NT2/D1 (cell line): Measurements from ENCODE around the gene SLC25A23.

Source experiments
- DNase-seq: peaks from one replicate; pipeline ENCODE4 v3.0.0-alpha.2; 2011; ENCODE audit warnings: low read depth, low spot score
- H3K27me3 ChIP-seq: 2 replicates; pipeline ENCODE4 v1.6.0; 2011; ENCODE audit warnings: mild to moderate bottlenecking; ENCODE audit not compliant: insufficient read length, insufficient read depth
- H3K36me3 ChIP-seq: 2 replicates; pipeline ENCODE4 v1.6.1; 2011; ENCODE audit warnings: mild to moderate bottlenecking, low read length, mixed read lengths; ENCODE audit not compliant: insufficient read depth, insufficient read length
- H3K4me1 ChIP-seq: 2 replicates; pipeline ENCODE4 v1.5.1; 2011; ENCODE audit not compliant: insufficient read depth, insufficient read length
- H3K4me3 ChIP-seq: 2 replicates; pipeline ENCODE4 v1.5.1; 2011; ENCODE audit warnings: low read depth; ENCODE audit not compliant: insufficient read length
- H3K9ac ChIP-seq: 2 replicates; pipeline ENCODE4 v1.6.0; 2011; ENCODE audit warnings: low read depth; ENCODE audit not compliant: insufficient read length
- H3K9me3 ChIP-seq: 2 replicates; pipeline ENCODE4 v1.5.1; 2011; ENCODE audit warnings: mild to moderate bottlenecking, low read length; ENCODE audit not compliant: insufficient read depth
- SUZ12 ChIP-seq: IDR thresholded peaks from 2 replicates; pipeline ENCODE4 v1.6.1; 2011; ENCODE audit not compliant: insufficient read length, insufficient read depth; ENCODE audit errors: extremely low read depth
- YY1 ChIP-seq: IDR thresholded peaks from 2 replicates; pipeline ENCODE4 v1.6.1; 2011; ENCODE audit not compliant: insufficient read length, insufficient read depth
- ZNF274 ChIP-seq: IDR thresholded peaks from 2 replicates; pipeline ENCODE4 v1.6.1; 2011; ENCODE audit warnings: mild to moderate bottlenecking, low read depth, low read length

SLC25A23 gene

DNA sequence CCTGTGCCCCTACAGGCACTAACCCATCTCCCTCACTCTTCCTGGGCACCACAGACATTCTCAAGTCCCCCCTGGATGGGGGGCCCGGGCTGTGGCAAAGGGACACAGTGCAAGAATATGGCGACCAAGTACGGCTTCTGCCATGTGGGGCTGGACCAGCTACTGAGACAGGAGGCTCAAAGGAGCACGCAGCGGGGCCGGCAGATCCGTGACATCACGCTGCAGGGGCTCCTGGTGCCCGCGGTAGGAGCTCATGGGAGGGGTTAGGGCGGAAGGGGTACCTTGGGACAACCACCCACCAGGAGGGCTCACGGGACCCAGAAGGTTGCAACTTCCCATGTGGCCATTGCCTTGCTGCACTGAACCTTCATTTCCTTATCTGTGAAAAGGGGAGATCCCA is 63.3 kb downstream of the SLC25A23 start:
- H3K9ac ChIP-seq, result no peak overlapping the region
- no peaks in the 10 kb centered on the region for H3K9me3 ChIP-seq
- peaks cover 11% of the 10 kb centered on the region for H3K36me3 ChIP-seq
- no peak for TF ChIP-seq SUZ12
- no peak for TF ChIP-seq YY1
- TF ChIP-seq ZNF274, result no peak
- no peaks in the 10 kb centered on the region for H3K27me3 ChIP-seq
- DNase-seq, result no peak
- H3K4me1 ChIP-seq, result peaks cover 5% of the 10 kb centered on the region
- H3K4me3 ChIP-seq, result no peak overlapping the region

DNA sequence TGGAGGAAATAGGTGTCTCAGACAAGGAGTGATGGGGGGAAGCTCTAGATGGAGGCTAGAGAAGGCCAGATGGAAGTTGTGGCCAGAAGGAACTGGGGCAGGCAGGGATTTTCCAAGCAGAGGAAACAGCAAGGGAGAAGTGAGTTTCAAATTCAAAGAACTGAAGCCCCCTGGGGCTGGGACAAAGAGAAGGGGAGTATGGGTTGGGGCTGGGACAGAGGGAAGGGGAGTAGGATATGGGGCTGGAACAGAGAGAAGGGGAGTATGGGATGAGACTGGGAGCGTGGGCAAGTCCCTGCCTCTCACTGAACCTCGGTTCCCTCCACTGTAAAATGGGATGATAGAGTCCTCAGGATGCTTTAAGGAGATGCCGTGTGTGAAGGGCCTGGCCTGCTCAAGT is 64.8 kb downstream of the SLC25A23 start:
- DNase-seq, result no peak
- H3K36me3 ChIP-seq, result peaks cover 21% of the 10 kb centered on the region
- no peak for TF ChIP-seq SUZ12
- no peak for TF ChIP-seq YY1
- no peak for TF ChIP-seq ZNF274
- H3K9me3 ChIP-seq, result no peaks in the 10 kb centered on the region
- no peak overlapping the region for H3K4me3 ChIP-seq
- H3K9ac ChIP-seq, result peak overlapping the region; percentile 64
- H3K4me1 ChIP-seq, result peaks cover 5% of the 10 kb centered on the region
- H3K27me3 ChIP-seq, result no peaks in the 10 kb centered on the region

DNA sequence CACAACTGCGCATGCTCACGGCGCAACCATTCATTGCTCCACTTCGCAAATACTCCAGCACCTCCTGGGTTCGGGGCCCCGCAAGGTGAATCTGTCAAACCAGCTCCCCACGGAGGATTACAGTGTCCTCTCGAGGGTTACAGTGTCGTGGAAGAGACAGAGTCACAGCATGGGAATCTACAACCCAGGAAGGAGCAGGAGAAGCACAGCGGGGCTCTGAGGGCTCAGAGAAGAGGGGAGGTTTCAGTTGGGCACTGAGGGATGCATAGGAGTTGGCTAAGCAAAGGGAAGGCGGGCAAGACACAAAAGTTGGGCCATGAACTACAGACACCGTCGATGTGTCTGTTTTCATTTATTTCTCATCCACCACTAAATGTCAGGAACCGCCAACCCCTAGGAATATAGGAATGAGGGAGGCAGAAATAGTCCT is 65.6 kb downstream of the SLC25A23 start:
- DNase-seq, result no peak
- Histone ChIP-seq H3K4me3 (peak overlapping the region; percentile 95), H3K9ac (peak overlapping the region; percentile 95), H3K27me3 (no peaks in the 10 kb centered on the region), H3K36me3 (peaks cover 29% of the 10 kb centered on the region), H3K4me1 (peaks cover 5% of the 10 kb centered on the region), H3K9me3 (no peaks in the 10 kb centered on the region)
- TF ChIP-seq YY1 (no peak), ZNF274 (no peak), SUZ12 (no peak)

DNA sequence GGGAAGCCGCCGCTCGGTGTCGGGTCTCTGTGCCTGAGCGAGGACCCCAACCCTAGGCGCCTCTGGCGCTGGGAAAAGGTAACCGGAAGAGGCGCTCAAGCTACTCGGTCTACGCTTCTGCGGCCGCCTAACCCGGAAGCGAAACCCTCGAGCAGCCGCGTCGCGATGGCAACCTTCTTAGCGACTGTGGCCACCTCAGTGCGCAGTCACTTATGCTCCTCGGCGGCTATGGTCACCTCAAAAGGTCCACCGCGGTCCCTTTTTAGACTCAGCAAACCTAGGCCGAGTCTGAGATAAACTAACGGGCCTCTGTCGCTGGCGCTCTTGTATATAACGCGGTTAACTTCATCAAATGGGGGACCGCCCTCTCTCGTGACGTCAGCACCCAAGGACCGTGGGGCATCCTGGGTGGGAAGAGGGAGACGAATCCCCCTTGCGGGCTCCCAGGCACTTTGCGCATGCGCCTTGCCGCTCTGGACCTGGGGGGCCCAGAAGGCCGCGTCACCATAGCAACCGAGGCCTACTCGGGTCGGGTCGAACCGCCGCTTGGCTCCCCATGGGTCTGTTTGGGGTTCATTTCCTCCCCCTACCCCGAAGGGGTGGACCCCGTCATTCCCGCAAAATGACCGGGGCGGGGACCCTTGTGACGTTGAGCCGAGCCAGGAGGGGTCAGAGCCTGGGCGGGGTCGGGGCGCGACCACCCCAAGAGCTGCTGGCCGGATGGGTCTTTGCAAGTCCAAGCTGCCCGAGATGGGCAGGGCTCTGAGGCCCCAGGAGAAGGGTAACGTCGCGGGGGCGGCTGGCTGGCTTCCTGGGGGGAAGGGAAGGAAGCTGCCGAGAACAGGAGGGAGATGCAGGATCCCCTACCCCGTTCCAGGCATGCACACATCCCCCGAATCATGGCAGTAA is 66.3 kb downstream of the SLC25A23 start, which contains the start of gene GTF2F1:
TSS of gene GTF2F1 (minus strand) at position 91 of the 909 bp plus-strand sequence. CDS start 169 bp downstream, outside the sequence.
- Histone ChIP-seq H3K4me3 (peak within 1 kb of the TSS; percentile 95), H3K9ac (peak within 1 kb of the TSS; percentile 95), H3K36me3 (peaks cover 35% of the 10 kb centered on the region), H3K27me3 (no peaks in the 10 kb centered on the region), H3K4me1 (peaks cover 5% of the 10 kb centered on the region), H3K9me3 (no peaks in the 10 kb centered on the region)
- TF ChIP-seq SUZ12 (no peak), YY1 (no peak), ZNF274 (no peak)
- peak; percentile 93 for DNase-seq

DNA sequence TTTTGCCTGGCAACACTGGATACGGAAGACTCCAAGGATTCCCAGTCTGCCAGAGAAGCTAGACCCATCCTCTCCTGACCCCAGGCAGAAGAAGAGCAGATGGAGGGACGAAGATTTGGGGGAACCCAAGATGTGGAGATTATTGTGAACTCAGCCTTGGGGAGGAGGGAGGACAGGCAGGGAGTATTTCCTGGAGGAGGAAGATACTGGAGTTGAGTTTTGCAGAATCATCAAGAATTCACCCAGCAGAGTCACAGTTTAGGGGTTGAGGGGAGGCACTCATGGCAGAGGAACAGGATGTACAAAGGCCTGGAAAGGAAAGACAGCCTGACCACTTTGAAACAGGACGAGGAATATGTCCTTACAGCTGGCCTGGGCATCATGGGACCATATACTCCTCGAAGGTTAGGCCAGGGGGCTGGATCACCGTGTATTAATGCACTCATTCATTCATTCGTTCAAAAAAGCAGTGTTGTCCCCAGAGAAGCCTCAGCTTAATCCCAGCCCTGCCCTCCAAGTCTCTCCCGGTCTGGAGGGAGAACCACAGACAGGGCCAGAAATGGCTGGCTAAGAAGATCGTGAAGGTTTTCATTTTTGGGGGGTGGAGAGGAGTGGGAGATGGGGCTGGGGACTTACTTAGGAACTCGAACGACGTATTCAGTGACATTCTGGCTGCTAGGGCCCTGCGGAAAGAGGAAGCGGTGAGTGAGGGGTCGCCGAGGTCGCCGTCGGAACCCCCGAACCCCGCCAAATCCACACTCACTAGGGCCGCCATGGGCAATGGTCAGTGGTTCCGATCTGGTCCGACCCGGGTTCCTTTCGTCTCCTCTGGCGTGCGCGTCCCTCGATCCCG is 67.1 kb downstream of the SLC25A23 start:
- peak overlapping the region; percentile 95 for H3K9ac ChIP-seq
- peaks cover 42% of the 10 kb centered on the region for H3K36me3 ChIP-seq
- peaks cover 5% of the 10 kb centered on the region for H3K4me1 ChIP-seq
- no peaks in the 10 kb centered on the region for H3K9me3 ChIP-seq
- TF ChIP-seq YY1, result no peak
- TF ChIP-seq ZNF274, result no peak
- TF ChIP-seq SUZ12, result no peak
- no peaks in the 10 kb centered on the region for H3K27me3 ChIP-seq
- DNase-seq, result no peak
- H3K4me3 ChIP-seq, result peak overlapping the region; percentile 95
